Colon (tissue), 2 donors: Measurements from ENCODE around the gene ACP3.

Source experiments
- FAIRE-seq: peaks from 2 replicates; lab custom pipeline; 2012; peaks lifted over from hg19 to GRCh38; lab: Jason Lieb, UNC
- donor health status: control.
- donor health status: control.

The ACP3 gene

DNA sequence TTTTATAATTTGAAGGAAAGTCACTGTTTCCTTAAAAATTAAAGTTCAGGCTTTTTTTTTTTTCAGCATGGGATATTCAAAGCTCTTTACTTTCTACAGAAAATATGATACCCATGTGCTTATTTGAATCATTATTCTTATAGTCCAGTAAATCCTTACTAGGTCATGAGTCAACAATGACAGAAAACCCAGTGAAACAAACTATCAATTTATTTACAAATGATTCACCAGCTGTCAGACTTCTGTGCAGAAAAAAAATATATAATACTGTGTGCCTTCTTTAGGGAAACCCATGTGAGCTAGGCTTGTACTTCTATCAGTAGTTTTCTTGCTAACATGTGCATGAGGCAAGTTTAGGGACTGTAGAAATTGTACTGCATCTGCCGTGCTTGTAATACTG is 1.2 kb downstream of the ACP3 start:
- no peak for FAIRE-seq

DNA sequence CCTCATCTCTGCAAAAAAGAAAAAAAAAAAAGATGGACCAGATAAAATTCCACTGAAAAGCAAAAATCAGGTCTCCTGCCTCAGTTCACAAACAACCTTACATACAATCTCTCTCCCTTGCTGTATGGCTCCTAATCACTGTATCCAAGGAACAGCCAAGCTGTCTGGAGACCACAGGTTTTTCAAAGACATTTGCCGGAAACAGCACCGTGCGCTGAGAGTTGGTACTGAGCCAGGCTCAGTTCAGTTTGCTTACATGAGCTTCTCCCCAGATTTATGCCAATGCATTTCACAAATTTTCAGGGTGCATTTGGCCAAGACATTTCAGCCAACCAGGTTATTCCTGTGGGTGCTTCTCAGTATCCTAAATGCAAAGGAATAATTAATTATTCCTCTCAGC is 4.1 kb downstream of the ACP3 start:
- FAIRE-seq: no peak

DNA sequence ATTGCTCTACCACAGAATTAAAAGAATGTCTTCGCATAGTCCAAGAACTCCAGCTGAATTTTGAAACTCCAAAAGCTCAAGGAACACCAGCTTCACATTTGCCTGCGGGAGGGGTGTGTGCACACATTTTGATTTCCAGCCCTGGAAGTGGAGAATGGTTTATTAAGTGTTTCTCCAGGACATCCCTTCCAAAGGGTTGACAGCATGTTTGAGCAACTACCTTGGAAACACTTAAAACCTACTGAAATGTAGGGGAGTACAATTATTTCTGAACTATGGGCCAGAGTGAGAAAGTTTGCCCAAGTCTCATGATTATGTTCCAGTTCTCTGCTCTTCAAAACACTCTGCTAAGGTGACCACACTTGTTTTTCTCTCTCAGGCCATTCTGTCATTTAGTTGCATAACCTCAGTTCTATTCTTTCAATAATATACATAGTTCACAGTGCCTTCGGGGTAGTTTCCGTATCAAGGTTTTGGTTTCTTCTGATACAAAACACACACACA is 7.9 kb downstream of the ACP3 start:
- no peak for FAIRE-seq

DNA sequence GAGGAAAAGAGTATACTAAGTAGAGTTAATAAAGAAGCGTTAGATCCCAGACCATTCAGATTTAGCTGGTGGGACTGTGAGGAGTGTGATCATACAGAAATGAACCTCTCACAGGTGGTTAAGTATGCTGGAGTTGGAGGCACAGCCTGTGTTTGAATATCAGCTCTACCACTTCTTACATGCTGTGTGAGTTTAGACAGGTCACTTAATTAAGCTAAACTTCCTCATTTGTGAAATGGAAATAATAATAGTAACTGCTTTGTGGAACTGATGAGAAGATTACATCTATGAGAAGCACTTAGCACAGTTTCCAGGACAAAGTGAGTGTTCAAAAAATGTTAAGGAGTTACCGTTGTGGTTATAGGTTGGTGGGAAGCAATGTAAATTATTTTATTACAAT is 8.4 kb downstream of the ACP3 start:
- no peak for FAIRE-seq

DNA sequence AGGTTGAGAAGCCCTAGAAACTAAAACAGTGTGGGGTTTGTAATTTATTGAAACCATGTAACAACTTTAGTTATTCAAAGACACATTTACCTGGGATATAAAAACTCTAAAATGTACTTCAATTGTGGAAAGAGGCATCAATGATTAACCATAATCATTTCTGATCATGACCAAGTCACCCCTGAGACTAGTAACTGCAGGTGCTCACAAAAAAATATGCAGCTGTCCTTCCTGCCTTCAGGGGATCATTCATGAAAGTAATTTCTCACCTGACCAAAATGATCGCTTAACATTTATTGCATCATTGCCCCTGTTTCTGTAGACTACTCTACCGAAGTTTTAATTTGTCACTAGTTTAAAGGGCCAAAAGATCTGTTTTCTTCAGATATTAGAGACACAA is 9.0 kb downstream of the ACP3 start:
- FAIRE-seq: no peak

DNA sequence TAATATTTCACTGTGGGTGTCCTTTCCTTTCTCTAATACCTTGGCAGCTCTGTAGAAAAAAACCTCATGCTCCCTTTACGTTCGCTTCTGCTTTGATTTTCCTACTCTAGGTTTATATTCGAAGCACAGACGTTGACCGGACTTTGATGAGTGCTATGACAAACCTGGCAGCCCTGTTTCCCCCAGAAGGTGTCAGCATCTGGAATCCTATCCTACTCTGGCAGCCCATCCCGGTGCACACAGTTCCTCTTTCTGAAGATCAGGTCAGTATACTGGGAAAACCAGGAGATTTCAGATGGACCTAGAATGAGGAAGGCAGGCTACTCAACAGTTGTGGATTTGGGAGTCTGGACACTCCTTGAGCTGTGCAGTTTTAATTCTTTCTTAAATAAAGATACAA is 14.9 kb downstream of the ACP3 start:
- no peak for FAIRE-seq

DNA sequence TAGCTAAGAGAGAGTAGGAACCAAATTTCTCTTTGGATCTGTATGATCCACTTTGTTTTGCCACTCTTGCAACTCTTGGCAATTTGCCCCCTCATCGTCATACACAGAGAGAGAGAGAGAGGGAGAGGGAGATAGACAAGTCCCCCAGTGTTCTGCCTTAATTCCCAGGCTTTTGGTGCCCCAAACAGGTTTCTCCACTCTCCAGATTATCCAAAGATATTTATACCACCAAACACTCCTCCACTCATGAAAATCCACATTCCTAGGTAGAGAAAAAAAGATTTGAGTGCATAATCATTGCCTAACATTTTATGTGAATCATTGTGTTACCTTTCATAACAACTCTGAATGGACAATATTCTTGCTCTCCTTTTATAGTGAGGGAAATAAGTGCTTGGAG is 15.3 kb downstream of the ACP3 start:
- no peak for FAIRE-seq

DNA sequence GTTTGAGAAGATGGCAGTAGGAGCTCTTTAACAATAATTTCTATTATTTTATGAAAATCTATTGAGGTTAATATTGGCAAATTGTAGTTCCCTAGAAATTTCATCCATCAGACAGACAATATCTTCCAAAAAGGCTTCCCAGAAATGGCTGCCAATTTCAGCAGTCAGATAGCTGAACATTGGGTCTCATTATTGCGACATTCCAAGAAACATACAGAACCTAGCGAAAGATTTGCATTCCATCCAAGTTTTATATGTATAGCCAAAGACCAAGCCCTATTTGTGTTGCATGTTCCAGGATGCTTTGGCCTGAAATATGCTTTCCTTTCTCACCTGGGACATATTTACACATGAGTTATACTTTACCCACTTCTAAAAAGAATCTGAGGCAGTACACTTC is 24.5 kb downstream of the ACP3 start:
- FAIRE-seq: no peak

DNA sequence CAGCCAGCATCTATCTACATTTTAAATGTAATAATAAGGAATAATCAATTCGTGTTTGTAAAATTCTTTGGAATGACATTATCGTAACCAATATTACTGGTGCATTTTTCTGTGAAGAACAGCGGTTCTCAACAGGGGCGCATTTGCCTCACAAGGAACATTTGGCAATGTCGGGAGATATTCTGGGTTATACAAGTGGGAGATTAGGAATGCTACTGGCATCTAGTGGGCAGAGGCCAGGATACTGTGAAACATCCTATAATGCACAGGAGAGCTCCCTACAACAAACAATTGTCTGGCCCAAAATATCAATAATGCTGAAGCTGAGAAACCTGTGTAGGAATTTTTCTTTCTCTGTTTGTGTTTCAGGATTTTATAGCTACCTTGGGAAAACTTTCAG is 25.0 kb downstream of the ACP3 start:
- no peak for FAIRE-seq

DNA sequence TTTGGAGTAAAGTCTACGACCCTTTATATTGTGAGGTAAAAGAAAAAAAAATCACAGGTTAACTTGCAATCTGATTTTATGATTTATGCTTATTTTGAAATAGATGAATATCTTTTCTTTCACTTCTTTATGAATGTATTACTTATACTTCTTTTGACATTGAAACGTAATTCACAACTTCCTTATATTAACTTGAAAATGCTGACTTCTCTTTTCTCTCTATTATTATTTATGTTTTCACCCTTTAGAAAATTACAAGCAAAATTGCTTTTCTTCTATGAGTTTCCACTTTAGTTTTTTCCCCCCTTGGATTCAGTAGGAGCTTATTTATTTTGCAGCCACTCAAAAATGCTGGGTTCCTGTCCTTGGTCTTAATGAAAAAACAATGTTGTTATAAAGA is 25.4 kb downstream of the ACP3 start:
- FAIRE-seq: no peak

DNA sequence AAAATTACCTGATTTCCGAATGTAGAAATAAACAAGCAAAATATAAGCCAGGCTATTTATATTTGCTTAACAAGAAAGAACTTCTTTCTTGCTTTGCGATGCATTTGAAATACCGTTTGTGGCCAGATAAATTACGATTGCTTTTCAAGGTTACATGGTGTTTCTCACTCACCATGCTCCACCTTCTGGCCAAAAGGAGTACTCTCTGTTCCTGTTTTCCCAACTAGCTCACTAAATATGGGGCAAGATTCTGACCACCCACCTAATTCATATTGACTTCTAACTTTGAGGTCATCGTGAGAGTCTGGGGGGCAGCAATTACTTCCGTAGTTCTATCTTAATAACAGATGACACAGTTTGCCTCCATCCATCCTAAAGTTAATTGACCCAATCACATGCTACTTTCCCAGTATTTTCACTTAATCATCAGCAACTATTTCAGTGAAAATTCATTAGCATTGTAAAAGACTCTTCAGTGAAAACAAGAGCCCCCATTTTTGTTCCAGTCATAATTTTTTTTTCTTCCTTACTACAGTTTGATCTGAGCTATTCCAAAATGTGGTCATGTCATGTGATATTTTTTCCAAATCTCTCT is 25.9 kb downstream of the ACP3 start:
- FAIRE-seq: peak; percentile 10

DNA sequence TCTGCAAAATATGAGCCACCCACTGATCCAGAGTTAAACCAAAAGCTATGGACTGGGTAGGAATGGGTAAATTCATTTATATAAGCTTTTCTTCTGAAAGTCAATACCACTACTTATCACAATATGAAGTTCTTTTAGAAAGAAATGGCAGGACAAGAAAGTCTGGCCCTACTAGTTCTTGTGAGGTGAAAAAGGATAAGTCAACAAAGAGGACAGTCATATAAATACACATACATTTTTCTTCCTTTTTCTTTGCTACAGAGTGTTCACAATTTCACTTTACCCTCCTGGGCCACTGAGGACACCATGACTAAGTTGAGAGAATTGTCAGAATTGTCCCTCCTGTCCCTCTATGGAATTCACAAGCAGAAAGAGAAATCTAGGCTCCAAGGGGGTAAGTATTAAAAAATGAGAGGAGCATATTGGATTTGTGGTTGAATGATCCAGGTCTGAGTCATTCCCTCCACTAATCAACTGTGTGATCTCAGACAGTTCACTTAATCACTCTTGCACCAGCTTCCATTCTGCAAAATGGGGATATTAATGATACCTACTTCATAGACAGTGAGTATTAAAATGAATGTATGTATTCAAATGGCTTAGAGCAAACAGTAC is 27.6 kb downstream of the ACP3 start:
- no peak for FAIRE-seq

DNA sequence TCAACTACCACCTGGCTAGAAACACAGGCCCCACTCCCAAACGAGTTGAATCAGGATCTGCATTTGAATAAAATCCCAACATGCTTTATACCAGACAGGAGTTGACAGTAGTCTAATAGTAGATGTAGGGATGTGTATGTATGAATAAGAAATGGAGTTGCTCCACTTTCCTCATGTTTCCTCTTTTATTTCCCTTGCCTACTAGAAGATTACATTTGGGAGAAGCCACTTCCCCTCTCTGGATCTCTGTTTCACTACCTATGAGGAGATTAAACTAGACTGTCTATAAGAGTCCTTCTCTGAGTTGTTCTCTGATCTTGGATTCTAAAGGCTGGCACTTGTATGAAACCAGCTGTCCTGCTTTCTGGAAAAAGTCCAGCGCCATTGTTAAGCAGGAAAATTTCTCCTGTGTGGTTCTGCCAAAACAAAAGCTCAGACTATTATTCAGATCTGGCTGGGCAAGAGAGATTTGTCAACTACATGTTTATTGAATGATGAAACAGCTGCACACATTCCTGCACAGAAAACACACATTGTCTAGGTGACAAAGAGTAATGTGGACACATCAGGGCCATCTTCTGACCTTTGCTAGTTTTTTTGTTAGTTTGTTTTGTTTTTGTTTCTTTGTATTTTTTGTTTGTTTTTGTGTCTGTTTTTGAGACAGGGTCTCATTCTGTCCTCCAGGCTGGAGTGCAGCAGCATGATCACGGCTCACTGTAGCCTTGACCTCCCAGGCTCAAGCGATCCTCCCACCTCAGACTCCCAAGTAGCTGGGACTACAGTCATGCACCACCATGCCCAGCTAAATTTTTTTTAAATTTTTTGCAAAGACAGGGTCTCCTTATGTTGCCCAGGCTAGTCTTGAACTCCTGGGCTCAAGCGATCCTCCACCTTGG is 29.9 kb downstream of the ACP3 start:
- no peak for FAIRE-seq

DNA sequence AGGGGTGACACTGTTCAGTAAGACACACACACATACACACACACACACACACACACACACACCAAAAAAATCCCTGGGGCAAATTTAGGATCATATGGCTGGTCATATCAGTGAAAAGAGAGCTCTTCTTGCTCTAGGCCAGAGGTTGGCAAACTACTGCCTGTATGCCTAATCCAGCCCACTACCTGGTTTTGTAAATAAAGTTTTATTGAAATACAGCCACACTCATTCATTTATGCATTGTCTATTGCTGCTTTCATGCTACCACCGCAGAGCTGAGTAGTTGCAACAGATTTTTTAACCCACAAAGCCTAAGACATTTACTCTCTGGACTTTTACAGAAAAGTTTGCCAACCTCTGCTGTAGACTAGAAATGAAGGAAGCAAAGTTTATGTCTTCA is 30.6 kb downstream of the ACP3 start:
- no peak for FAIRE-seq

DNA sequence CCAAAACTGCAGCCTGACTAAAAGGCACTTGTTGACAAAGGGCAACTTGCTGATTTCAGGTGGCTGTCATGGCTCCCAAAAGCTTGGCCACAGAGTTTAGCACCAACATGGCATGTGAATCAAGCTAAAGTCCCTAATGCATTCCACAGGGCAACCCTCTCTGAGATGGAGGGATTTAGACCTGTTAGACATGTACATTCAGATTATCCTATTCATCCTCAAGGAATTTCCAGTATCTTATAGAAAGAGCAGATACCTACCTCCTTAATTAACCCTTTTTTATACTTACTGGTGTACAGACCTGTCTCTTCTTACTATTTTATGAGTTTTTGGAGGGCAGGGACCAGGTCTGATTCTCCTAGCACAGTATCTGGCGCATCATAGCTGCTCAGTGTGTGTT is 31.3 kb downstream of the ACP3 start:
- FAIRE-seq: no peak

DNA sequence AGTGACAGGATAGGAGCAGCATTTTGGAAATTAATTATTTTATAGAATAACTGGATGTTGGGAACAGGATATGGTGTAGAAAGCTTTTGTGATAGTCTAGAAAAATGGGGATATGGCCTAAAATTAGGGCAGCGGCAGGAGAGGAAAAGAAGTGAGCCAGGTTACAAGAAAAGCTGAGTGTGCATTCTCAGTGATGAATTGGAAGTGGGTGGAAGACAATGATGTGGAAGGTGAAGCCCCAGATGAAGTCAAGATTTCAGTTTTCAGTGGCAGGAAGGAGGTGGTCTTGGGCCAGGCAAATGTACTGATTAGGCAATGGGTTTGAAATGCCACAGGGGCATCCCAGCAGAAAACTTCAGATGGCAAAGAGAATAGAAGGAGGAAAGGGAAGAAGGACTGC is 33.6 kb downstream of the ACP3 start:
- no peak for FAIRE-seq

DNA sequence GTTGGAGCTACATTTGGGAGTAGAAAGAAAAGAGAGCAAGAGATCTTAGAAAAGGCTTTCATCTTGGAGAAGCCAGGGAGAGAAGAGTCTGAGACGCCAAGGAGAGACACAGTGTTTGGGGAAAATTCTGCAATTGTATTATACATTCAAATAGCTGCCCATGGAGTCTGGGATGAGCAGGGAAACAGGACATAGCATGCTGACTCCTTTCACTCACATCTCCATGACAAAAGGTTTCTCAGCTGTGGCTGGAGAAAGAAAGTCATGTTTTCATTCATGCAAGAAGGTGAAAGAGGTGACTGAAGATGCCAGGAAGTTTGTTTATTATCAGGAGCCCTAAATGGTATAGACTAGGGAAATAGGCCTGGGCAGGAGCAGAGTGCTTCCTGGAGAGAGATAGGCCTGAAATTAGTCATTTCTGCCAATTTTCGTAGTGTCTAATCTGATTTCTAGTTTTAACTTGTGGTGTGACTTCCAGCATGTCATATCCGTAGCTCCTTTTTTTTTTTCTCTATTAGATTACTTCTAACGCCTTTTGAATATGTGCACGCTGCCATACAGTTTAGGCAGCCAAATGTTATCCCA is 34.1 kb downstream of the ACP3 start:
- FAIRE-seq: no peak

DNA sequence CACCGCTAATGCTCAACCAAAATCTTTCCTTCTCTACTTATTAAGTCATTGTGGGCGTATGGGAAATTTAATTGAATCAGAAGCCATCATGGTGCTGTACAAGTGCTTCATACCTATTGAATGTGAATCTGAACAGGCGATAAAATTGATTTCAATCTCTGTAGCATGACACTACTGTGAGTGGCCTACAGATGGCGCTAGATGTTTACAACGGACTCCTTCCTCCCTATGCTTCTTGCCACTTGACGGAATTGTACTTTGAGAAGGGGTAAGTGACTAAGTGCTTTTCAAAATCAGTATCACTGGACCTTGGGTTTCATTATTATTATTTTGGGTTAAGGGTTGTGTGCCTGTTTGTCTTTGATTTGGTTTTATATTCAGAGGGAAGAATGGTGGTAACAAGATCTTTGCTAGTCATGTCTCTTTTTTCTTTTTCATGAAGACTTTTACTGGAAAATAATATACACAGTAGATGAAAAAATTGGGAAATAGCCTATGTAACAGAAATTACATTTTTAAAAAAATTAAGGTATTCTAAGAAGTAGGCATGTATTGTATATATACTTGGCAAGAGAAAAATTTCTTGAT is 35.4 kb downstream of the ACP3 start:
- no peak for FAIRE-seq

DNA sequence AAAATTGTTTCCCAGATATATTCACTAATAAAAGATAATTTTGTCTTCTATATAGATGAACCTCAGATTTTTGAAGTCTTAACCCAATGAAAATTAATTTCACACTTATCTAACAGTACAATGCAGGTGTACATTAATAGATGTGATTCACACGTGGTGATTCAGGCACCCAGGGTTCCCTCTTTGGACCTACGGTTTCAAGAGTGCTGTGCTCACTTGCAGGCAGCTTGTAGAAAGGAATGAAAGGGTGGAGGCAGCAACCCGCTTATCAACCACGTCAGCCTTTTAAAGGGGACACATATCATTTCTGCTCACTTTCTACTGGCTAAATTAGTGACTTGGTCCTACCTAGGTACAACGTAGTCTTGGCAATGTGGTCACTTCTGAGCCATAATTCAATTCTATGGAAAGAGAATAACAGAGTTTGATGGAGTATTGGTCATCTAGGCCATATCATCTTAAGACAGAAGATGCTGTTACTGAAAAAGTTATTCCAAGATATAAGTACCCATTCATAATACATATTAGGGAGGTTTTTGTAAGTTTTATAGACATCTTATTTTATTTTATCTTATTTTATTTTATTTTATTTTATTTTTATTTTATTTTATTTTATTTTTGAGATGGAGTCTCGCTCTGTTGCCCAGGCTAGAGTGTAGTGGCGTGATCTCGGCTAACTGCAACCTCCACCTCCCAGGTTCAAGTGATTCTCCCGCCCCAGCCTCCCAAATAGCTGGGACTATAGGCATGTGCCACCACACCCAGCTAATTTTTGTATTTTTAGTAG is 37.9 kb downstream of the ACP3 start:
- no peak for FAIRE-seq

DNA sequence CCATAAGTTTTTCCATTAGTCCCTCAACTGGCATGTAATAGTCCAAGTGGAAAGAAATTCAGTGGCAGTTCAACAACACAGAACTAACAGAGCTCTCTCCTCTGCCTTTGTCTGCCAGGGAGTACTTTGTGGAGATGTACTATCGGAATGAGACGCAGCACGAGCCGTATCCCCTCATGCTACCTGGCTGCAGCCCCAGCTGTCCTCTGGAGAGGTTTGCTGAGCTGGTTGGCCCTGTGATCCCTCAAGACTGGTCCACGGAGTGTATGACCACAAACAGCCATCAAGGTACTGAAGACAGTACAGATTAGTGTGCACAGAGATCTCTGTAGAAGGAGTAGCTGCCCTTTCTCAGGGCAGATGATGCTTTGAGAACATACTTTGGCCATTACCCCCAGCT is 39.4 kb downstream of the ACP3 start:
- no peak for FAIRE-seq

DNA sequence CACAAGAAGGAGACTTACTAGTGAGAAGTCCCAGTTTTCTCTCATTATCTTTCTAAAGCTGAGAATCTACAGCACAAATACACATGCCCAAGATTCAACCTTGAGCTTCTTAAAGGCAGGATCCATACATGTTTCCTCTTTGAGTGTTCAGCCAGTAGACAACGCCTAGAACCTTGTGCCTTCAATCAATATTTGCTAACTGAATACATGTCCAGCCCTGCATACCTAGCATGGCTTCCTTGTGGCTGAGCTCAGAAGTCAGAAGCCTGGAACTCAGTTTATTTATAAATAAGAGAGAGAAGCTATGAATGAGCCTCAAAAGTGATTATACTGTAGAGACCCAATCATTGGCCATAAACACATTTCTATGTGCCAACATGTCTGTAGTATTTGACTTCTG is 43.5 kb downstream of the ACP3 start:
- no peak for FAIRE-seq

DNA sequence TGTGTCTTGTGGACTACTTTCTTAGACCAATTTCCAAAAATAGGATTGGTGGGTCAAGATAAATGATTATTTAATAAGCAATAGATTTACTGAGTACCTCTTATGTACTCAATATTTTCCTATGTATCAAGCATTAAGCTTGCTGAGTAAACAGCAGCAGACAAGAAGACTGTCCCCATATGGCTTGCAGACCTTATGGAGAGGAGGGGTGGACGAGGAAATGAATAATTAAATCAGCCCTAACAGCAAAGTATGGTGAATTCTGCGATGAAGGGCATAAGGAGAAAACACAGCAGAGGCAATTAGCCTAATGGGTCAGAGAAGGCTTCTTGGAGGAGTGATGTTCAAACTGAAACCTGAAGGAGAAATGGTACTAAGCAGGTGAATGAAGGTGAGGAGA is 45.1 kb downstream of the ACP3 start:
- FAIRE-seq: no peak
